GM19324 (cell line): ENCODE measurements around the gene TTLL10.

Experiments used
- ATAC-seq: cut with Tn5 transposase; IDR thresholded peaks from one replicate; pipeline ENCODE4 v1.9.1; 2021; ENCODE audit warnings: mild to moderate bottlenecking, moderate library complexity; ENCODE audit not compliant: unreplicated experiment, low FRiP score

The TTLL10 gene

DNA sequence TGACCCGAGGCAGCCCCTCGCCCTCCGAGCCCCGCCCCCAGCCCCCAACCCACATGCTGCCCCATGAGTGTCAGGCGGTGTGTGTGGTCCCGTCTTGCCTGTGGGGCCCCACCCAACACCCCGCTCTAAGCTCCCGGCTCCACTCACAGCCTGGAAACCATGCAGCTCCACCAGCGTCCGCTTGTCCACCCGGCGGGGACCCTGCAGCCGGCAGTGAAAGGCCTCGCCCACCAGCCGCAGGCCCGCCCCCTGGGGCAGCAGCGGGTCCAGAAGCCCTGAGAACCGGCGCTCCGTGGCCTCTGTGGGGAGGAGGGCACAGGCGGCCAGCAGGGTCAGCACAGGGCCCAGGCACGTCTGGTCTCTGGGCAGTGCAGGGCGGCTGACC is 70.1 kb downstream of the TTLL10 start:
- no peak for ATAC-seq

DNA sequence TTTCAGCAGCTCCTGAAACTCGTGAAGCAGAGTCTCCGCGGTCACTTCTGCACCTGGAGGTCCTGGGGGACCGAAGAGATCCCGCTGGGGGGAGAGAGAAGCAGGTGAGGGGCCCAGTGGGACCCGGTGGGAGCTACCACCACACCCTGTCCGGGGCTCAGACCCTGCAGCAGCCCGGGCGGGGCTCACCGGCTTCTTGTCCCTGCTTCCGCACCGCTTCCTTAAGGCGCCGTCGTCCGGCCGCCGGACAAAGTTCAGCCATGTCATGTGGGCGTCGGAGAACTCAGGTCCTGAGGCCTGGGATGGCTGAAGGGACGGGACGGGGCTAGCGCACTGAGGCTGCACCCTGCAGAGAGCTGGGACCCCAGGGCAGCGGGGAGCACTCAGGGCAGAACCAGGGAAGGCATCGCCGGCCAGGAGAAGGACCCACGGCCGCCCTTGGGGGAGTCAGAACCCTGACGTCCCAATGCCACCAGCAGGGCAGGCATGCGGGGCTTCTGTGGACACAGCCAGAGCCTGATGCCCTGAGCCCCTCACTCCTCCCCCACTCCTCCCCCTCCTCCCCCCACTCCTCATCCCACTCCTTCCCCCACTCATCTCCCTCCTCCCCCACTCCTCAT is 70.6 kb downstream of the TTLL10 start:
- ATAC-seq, result no peak

DNA sequence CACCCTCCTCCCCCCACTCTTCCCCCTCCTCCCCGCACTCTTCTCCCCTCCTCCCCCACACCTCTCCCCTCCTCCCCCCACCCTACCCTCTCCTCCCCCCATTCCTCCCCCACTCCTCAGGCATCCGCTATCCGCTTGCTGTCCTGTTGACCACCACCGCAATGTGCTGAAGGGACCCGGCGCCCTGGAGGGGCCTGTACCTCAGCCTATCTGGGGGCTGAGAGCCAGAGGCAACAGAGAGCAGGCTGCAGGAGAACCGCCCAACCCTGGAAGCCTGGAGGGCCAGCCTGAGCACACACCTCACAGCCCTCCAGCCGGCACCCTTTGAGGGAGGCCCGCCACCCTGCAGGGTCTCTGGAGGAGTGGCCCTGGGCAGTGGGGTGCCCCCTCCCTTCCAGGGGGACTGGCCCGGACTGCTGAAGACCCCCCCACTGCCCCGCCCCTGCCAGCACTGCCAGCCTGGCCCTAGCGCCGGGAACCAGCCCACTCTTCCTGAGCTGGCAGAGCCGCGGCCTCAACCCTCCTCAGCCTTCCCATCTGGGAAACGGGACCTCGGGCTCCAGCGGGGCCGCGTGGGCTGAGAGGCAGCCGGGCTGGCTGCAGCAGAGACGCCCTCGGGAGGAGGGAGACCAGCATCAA is 71.6 kb downstream of the TTLL10 start:
- no peak for ATAC-seq

DNA sequence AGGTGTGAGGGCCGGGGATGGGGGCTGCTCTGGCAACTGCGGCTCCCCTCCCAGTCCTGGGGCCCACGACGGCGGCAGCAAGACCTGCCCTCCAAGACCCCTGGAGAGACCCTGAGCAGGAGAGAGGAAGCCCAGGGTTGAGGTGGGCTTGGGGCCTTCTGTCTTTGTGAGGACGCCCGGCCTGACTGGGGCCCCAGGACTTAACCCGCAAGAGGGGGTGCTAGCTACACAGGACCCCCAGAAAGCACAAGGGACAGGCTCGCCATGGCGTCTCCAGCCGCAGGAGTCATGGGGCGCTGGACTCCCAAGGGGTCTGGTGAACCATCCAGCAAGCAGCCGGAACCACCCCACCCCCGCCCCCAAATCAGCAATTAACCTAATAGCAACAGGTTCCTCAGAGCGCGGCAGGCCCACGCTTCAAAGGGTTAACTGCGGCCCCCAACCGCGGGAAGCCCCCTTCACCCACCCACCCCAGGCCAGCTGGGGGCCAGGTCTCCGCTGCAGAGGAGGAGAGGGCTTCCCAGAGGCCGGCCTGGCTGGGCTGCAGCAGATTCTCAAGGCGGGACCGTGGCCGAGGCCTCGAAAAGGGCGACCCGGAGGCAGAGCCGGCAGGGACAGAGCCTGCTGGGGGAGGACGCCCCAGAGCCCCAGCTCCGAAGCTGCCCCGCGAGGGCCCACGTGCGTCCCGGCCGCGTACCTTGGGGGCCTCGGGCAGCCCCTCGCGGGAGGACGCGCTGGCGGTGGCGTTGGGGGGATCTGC is 72.3 kb downstream of the TTLL10 start:
- ATAC-seq, result no peak

DNA sequence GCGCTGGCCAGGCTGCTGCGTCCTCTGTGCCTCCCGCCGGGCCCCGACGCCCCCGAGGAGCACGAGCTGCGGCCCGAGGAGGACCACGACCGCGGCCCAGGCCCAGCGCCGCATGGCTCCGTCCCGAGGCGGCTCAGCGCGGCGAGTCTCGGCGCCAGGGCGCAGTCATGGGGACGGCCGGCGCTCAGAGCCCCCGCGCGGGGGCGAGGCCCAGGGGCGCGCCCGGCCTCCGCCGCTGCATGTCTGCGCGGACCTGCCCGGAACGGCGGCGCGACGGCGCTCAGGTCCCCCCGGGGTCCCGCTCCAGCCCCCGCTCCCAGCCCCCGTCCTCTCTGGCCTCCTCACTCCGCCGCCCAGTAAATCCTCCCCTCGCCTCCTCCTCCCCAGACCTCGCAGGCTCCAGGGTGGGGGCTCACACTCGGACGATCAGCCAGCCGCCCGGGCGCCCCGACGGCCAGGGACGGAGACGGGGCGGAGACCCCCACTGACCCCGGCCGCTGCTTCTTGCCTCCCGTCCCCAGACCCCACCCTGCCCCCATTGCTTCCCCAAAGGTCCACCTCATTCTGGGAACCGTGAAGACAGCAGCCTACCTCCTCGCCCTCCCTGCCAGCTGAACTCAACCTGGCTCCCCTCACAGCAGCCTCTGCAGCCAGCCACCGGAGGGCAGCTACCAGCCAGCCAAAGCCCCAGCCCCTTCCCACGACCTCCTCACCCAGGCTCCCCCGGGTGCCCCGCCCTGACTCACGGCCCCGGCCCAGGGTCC is 73.1 kb downstream of the TTLL10 start, which contains the start of gene C1QTNF12:
Gene C1QTNF12 (minus strand): TSS at position 146 of the 764 bp plus-strand sequence. CDS start 32 bp downstream, at position 114.
- no peak for ATAC-seq

DNA sequence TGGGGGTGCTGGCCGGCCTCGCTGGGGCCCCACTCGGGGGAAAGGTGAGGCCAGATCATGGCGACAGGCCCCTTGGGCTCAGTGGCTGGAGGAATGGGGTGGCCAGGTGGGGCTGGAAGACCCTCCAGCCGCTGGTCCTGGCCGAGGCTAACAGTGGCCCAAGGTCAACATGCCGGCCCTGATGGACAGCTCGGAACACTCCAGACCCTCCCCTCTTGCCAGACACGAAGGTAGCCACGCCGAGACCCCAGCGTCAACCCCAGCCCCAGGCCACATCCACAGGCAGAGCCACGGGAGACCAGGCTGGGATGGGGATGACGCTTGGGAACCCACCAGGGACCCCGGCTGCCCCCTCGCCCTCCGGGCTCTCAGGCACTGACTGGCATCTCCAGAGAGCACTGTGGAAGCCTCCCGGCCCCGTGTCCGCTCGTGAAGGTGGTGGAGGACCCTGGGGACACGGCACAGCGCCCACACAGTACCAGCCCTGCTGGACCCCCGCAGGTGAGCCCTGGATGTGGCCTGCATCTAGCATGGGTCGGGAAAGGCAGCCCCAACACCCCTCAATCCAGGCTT is 73.7 kb downstream of the TTLL10 start:
- ATAC-seq, result no peak
